NCI-H748 treated with DMSO at 0.1 percent for 48 hours (cell line): ENCODE results near the gene GSG1.
"Not testable (repeated sequence)": the region's sequence is repeated elsewhere in the genome, so short reads cannot be mapped to it uniquely, and the experiment has no call there.

Experiments
- DNase-seq: peaks from one replicate; lab custom pipeline; 2025; lab: John Stamatoyannopoulos, UW

The GSG1 gene

GRCh38 chr12:13091832-13092231 is 11.6 kb downstream of the GSG1 start:
- DNase-seq = no peak

- no peak for DNase-seq
Observed at GRCh38 chr12:13090054-13090453, 13.4 kb downstream of the GSG1 start.

GRCh38 chr12:13088496-13088895 is 15.0 kb downstream of the GSG1 start:
- DNase-seq = no peak

- no peak for DNase-seq
Observed at GRCh38 chr12:13087766-13088165, 15.7 kb downstream of the GSG1 start.

GRCh38 chr12:13085968-13086686 is 17.3 kb downstream of the GSG1 start:
- DNase-seq = no peak

- DNase-seq = no peak
Observed at GRCh38 chr12:13084898-13085640, 18.4 kb downstream of the GSG1 start.

GRCh38 chr12:13083638-13084037 is 19.8 kb downstream of the GSG1 start:
- not testable (repeated sequence) for DNase-seq

- DNase-seq = no peak
Observed at GRCh38 chr12:13082861-13083260, 20.6 kb downstream of the GSG1 start.

- no peak for DNase-seq
Observed at GRCh38 chr12:13080266-13080665, 23.2 kb downstream of the GSG1 start.

GRCh38 chr12:13079440-13079906 is 24.0 kb downstream of the GSG1 start:
- no peak for DNase-seq

GRCh38 chr12:13075786-13076570 is 27.5 kb downstream of the GSG1 start:
- DNase-seq = no peak

GRCh38 chr12:13075118-13075480 is 28.4 kb downstream of the GSG1 start:
- no peak for DNase-seq

GRCh38 chr12:13074396-13075117 is 28.9 kb downstream of the GSG1 start:
- no peak for DNase-seq

GRCh38 chr12:13073173-13073572 is 30.3 kb downstream of the GSG1 start:
- DNase-seq = no peak

GRCh38 chr12:13071305-13072280 is 31.9 kb downstream of the GSG1 start:
- DNase-seq = no peak

GRCh38 chr12:13069380-13069779 is 34.1 kb downstream of the GSG1 start:
- DNase-seq = no peak

- DNase-seq = no peak
Observed at GRCh38 chr12:13067322-13067721, 36.1 kb downstream of the GSG1 start.

GRCh38 chr12:13066459-13066858 is 37.0 kb downstream of the GSG1 start:
- no peak for DNase-seq

- no peak for DNase-seq
Observed at GRCh38 chr12:13066014-13066413, 37.5 kb downstream of the GSG1 start.

GRCh38 chr12:13062669-13063068 is 40.8 kb downstream of the GSG1 start:
- DNase-seq = no peak

GRCh38 chr12:13061377-13061776 is 42.1 kb downstream of the GSG1 start:
- DNase-seq = no peak
